Ovary (tissue), 9 donors: ENCODE measurements around the gene SLC22A9. TPM values are rescaled to one million over a fixed set of nuclear protein-coding genes. Genes with fewer than 3 reads are reported as not detected.

Experiments
- DNase-seq, 5 donors: peaks; one replicate each; pipeline ENCODE4 v3.0.0-alpha.2; 2019 to 2020
- H3K27ac ChIP-seq, 2 donors: fragments of 200-600 bp; one replicate each; pipeline versions ENCODE4 v1.5.1 to v1.8.0; 2019 to 2022
- H3K27me3 ChIP-seq: fragments of 200-600 bp; one replicate; pipeline ENCODE4 v1.8.0; 2022
- H3K36me3 ChIP-seq: fragments of 200-600 bp; sonication (generic); one replicate; pipeline ENCODE4 v1.5.1; 2019
- H3K4me1 ChIP-seq: one replicate; pipeline ENCODE4 v1.8.1; 2013; ENCODE audit warnings: mild to moderate bottlenecking, moderate library complexity; ENCODE audit not compliant: insufficient read depth
- H3K4me3 ChIP-seq: fragments of 200-600 bp; sonication (generic); one replicate; pipeline ENCODE4 v1.5.1; 2017
- H3K9me3 ChIP-seq, 2 donors: fragments of 200-600 bp in 1 of 2; sonication (generic) in 1 of 2; one replicate each; pipeline versions ENCODE4 v1.5.1 to v1.8.1; 2013 to 2019; ENCODE audit warnings: mild to moderate bottlenecking in 1 of 2, moderate library complexity in 1 of 2
- EP300 ChIP-seq: sonication (generic); formaldehyde crosslinking; IDR thresholded peaks from one replicate; pipeline ENCODE4 v1.6.1; 2017; ENCODE audit warnings: antibody characterized with exemption
- POLR2A ChIP-seq: fragments of 450-650 bp; IDR thresholded peaks from one replicate; pipeline ENCODE4 v1.6.1; 2017; ENCODE audit warnings: antibody characterized with exemption, mild to moderate bottlenecking, moderate library complexity
- WGBS, 3 donors: extraction: QIAGEN DNeasy Blood & Tissue Kit in 1 of 3; methylation state at CpG; one replicate each; pipeline versions ENCODE4 v1.1.5 to v1.1.7; 2013 to 2017; 5-methylcytosine and 5-hydroxymethylcytosine counted together
- intact Hi-C, 4 donors: fragments of 100-400 bp; cut with DNase I; formaldehyde crosslinking; loops; one replicate each; pipeline versions ENCODE4 v1.11.0 to v1.15.1; 2022 to 2023
- polyA plus RNA-seq, 2 donors: library from polyadenylated mRNA; stranded (reverse); fragments of 200-250 nt in 1 of 2; fragments of 350-450 nt in 1 of 2; fragmentation: Illumina TruSeq in 1 of 2; extraction: RNeasy Lipid Tissue Mini Kit (QIAGEN cat#74804) in 1 of 2; gene quantifications; one replicate each; pipeline ENCODE4 v1.2.3, GENCODE V29; 2013 to 2014
- total RNA-seq, 7 donors: library from RNA; depleted of rRNA in 2 of 7; stranded (reverse); fragments of >200 nt in 2 of 7; fragmentation: NEBNext Ultra II Directional in 3 of 7; extraction: Animal tissue kit (Norgen Biotek cat#: 25700) in 3 of 7; gene quantifications; one replicate each; pipeline versions ENCODE4 v1.1.0 to v1.2.4, GENCODE V29; 2016 to 2023
- TF ChIP-seq, protein P1 (sequence below), 3 donors: fragments of 450-650 bp in 2 of 3; fragments of 200-600 bp in 1 of 3; IDR thresholded peaks; one replicate each; pipeline versions ENCODE4 v1.5.1 to v1.8.0; 2016 to 2022; ENCODE audit warnings: antibody characterized with exemption in 3 of 3, mild to moderate bottlenecking in 1 of 3
- donor health status: DM: no; HTN: no; CAD: no; lungs with moderate emphysema.
- donor health status: DM: no; HTN: no; CAD: no.
- donor health status: Bipolar disorder and iron deficiency.
- donor health status: DM: yes; HTN: yes; CAD: no.
- donor health status: DM: no; HTN: no; CAD: no.
- donor health status: DM: yes; HTN: yes; CAD: no.

SLC22A9 gene
- total and polyA plus RNA-seq, 9 donors: not detected

DNA sequence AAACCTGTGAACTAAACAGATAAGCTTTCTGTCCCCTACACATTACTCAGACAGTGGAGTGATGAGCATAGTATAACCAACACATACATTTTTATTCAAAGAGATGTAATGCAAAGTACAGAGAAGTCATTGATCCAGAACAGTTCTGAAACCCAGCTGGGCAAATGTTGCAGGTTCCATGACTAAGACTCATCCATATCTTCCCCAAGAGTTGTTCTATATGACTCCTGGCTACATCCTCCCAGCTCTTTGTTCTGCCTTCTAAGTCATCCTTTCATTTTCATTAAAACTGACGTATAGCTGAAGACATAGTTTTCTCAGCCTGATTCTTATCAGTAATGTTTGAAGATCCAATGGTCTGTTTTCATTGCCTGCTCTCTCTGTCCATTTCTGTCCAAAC, 74.1 kb downstream of the SLC22A9 start:
- TF ChIP-seq EP300 (no peak), POLR2A (no peak)
- TF ChIP-seq, protein P1, sequence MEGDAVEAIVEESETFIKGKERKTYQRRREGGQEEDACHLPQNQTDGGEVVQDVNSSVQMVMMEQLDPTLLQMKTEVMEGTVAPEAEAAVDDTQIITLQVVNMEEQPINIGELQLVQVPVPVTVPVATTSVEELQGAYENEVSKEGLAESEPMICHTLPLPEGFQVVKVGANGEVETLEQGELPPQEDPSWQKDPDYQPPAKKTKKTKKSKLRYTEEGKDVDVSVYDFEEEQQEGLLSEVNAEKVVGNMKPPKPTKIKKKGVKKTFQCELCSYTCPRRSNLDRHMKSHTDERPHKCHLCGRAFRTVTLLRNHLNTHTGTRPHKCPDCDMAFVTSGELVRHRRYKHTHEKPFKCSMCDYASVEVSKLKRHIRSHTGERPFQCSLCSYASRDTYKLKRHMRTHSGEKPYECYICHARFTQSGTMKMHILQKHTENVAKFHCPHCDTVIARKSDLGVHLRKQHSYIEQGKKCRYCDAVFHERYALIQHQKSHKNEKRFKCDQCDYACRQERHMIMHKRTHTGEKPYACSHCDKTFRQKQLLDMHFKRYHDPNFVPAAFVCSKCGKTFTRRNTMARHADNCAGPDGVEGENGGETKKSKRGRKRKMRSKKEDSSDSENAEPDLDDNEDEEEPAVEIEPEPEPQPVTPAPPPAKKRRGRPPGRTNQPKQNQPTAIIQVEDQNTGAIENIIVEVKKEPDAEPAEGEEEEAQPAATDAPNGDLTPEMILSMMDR (IDR thresholded peaks at IDR 0.05): no peak
- Histone ChIP-seq H3K9me3 (no peaks in the 10 kb centered on the region), H3K4me3 (no peak overlapping the region), H3K27ac (no peak overlapping the region), H3K27me3 (no peaks in the 10 kb centered on the region), H3K4me1 (no peaks in the 10 kb centered on the region), H3K36me3 (no peaks in the 10 kb centered on the region)
- intact Hi-C loops: no loop called here
- no peak for DNase-seq
- 69 to 84% (median 74%) methylated on average over 1 of the region's 1 CpG for WGBS, 3 donors

- H3K4me3 ChIP-seq: no peak overlapping the region
- no peaks in the 10 kb centered on the region for H3K27me3 ChIP-seq
- DNase-seq: no peak
- no peak for TF ChIP-seq POLR2A
- no peak for TF ChIP-seq EP300
- TF ChIP-seq, protein P1 (IDR thresholded peaks at IDR 0.05): no peak
- no peaks in the 10 kb centered on the region for H3K9me3 ChIP-seq
- no peaks in the 10 kb centered on the region for H3K4me1 ChIP-seq
- H3K36me3 ChIP-seq: no peaks in the 10 kb centered on the region
- intact Hi-C loops: no loop called here
- no peak overlapping the region for H3K27ac ChIP-seq
- WGBS, 3 donors: 80 to 86% (median 83%) methylated on average over 2 of the region's 2 CpGs
Measured at GRCh38 chr11:63444160-63444559, 74.6 kb downstream of the SLC22A9 start.

GRCh38 chr11:63445118-63445517, 75.5 kb downstream of the SLC22A9 start:
- Histone ChIP-seq H3K4me1 (no peaks in the 10 kb centered on the region), H3K27ac (no peak overlapping the region), H3K36me3 (no peaks in the 10 kb centered on the region), H3K27me3 (no peaks in the 10 kb centered on the region), H3K9me3 (no peaks in the 10 kb centered on the region), H3K4me3 (no peak overlapping the region)
- intact Hi-C loops: no loop called here
- TF ChIP-seq POLR2A: no peak
- DNase-seq: no peak
- WGBS, 3 donors: 23 to 51% (median 27%) methylated on average over 2 of the region's 2 CpGs

- DNase-seq: no peak
- Histone ChIP-seq H3K27me3 (no peaks in the 10 kb centered on the region), H3K27ac (no peak overlapping the region), H3K4me1 (no peaks in the 10 kb centered on the region), H3K9me3 (no peaks in the 10 kb centered on the region), H3K36me3 (no peaks in the 10 kb centered on the region), H3K4me3 (no peak overlapping the region)
- intact Hi-C loops: no loop called here
- no peak for TF ChIP-seq EP300
- no peak for TF ChIP-seq POLR2A
- TF ChIP-seq, protein P1 (IDR thresholded peaks at IDR 0.05): no peak
Measured at GRCh38 chr11:63445720-63446119, 76.1 kb downstream of the SLC22A9 start.

- WGBS, 3 donors: 39 to 79% (median 69%) methylated on average over 1 of the region's 1 CpG
- Histone ChIP-seq H3K36me3 (no peaks in the 10 kb centered on the region), H3K9me3 (no peaks in the 10 kb centered on the region), H3K27me3 (no peaks in the 10 kb centered on the region), H3K4me3 (no peak overlapping the region), H3K4me1 (no peaks in the 10 kb centered on the region), H3K27ac (no peak overlapping the region)
- no peak for TF ChIP-seq EP300
- no peak for DNase-seq
- intact Hi-C loops: no loop called here
Measured at GRCh38 chr11:63448646-63449045, 79.1 kb downstream of the SLC22A9 start.

DNA sequence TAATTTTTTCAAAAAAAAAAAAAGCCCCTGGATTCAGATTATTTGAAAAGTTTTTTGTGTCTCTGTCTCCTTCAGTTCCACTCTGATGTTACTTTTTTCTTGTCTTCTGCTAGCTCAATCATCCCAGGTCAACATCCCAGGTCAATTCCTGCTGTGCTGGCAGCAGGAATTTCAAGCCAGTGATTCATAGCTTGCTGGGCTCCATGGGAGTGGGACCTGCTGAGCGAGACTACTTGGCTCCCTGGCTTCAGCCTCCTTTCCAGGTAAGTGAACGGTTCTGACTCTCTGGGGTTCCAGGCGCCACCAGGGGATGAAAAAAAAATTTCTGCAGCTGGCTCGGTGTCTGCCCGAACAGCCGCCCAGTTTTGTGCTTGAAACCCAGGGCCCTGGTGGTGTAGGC, 90.0 kb downstream of the SLC22A9 start:
- H3K9me3 ChIP-seq: no peaks in the 10 kb centered on the region

More for the DNA sequence above, 90.0 kb downstream of the SLC22A9 start:
- TF ChIP-seq, protein P1 (IDR thresholded peaks at IDR 0.05): no peak
- no peak for TF ChIP-seq POLR2A
- TF ChIP-seq EP300: no peak
- intact Hi-C loops: no loop called here
- Histone ChIP-seq H3K4me3 (no peak overlapping the region), H3K36me3 (no peaks in the 10 kb centered on the region), H3K27ac (no peak overlapping the region), H3K4me1 (no peaks in the 10 kb centered on the region), H3K27me3 (no peaks in the 10 kb centered on the region)
- WGBS, 3 donors: 81 to 85% (median 81%) methylated on average over 6 of the region's 6 CpGs
- DNase-seq: no peak
